Left cardiac atrium (tissue), 4 donors: Measurements from ENCODE around the gene SHB. TPM values are rescaled to one million over a fixed set of nuclear protein-coding genes. Genes with fewer than 3 reads are reported as not detected.

Source experiments
- ATAC-seq, 2 donors: fragments of 200-7000 bp; cut with Tn5 transposase; one replicate each; pipeline ENCODE4 v1.9.1; 2020; ENCODE audit warnings: mild to moderate bottlenecking in 2 of 2, moderate library complexity in 2 of 2
- DNase-seq: peaks from one replicate; pipeline ENCODE4 v3.0.0-alpha.2; 2020
- intact Hi-C, 2 donors: fragments of 100-400 bp; cut with DNase I; formaldehyde crosslinking; loops; one replicate each; pipeline versions ENCODE4 v1.14.1 to v1.15.1; 2022 to 2023
- total RNA-seq, 2 donors: library from RNA; stranded (reverse); fragmentation: NEBNext Ultra II Directional; extraction: Animal tissue kit (Norgen Biotek cat#: 25700); gene quantifications; one replicate each; pipeline ENCODE4 v1.2.1, GENCODE V29; 2021
- donor health status: DM: no; HTN: yes; CAD: no.
- donor health status: DM: no; HTN: yes; CAD: no; lungs with severe emphysema.
- donor health status: DM: yes; HTN: yes; CAD: no.
- donor health status: Dilated cardiomyopathy.

SHB gene
- total RNA-seq, 2 donors from 2014 or later, result 20.3 to 34.6 TPM

GRCh38 chr9:38090170-38090569 lies 21.1 kb upstream of the SHB start:
- DNase-seq (no peak), ATAC-seq (no peak)
- intact Hi-C loops, result no loop called here

- intact Hi-C loops, result loop anchor here in 1 of 2 donors (5.0 kb wide), 2 partner anchors 177 to 273 kb away; no protein-coding TSS in a partner anchor
- no peak for DNase-seq
- ATAC-seq, result no peak
Observed at GRCh38 chr9:38089387-38090165, 20.5 kb upstream of the SHB start.

- intact Hi-C loops, result loop anchor here in 1 of 2 donors (5.0 kb wide), 2 partner anchors 176 to 274 kb away; no protein-coding TSS in a partner anchor
- peak; percentile 77 to 88 for ATAC-seq
- peak; percentile 72 for DNase-seq
Observed at GRCh38 chr9:38088006-38088925, 19.2 kb upstream of the SHB start.

GRCh38 chr9:38086496-38086895 lies 17.5 kb upstream of the SHB start:
- ATAC-seq, result no peak
- intact Hi-C loops, result loop anchor here in 1 of 2 donors (5.0 kb wide), 2 partner anchors 174 to 276 kb away; no protein-coding TSS in a partner anchor
- no peak for DNase-seq

- DNase-seq (no peak), ATAC-seq (no peak)
- intact Hi-C loops, result loop anchor here in 1 of 2 donors (5.0 kb wide), 2 partner anchors 173 to 277 kb away; no protein-coding TSS in a partner anchor
Observed at GRCh38 chr9:38085308-38085707, 16.3 kb upstream of the SHB start.

- DNase-seq (no peak), ATAC-seq (peak in 1 of 2 donors; percentile 55)
- intact Hi-C loops, result no loop called here
Observed at GRCh38 chr9:38084556-38084880, 15.5 kb upstream of the SHB start.

- intact Hi-C loops, result no loop called here
- no peak for ATAC-seq
- no peak for DNase-seq
Observed at GRCh38 chr9:38083858-38084555, 15.0 kb upstream of the SHB start.

- peak; percentile 79 to 86 for ATAC-seq
- intact Hi-C loops, result no loop called here
- no peak for DNase-seq
Observed at GRCh38 chr9:38082446-38083287, 13.6 kb upstream of the SHB start.

- no peak for DNase-seq
- intact Hi-C loops, result no loop called here
- no peak for ATAC-seq
Observed at GRCh38 chr9:38081356-38082108, 12.5 kb upstream of the SHB start.

- ATAC-seq, result peak; percentile 18 to 50
- no peak for DNase-seq
- intact Hi-C loops, result no loop called here
Observed at GRCh38 chr9:38079461-38080031, 10.5 kb upstream of the SHB start.

GRCh38 chr9:38075272-38075671 lies 6.2 kb upstream of the SHB start:
- no peak for DNase-seq
- no peak for ATAC-seq
- intact Hi-C loops, result no loop called here

- intact Hi-C loops, result no loop called here
- DNase-seq (no peak), ATAC-seq (peak in 1 of 2 donors; percentile 11)
Observed at GRCh38 chr9:38074441-38074961, 5.5 kb upstream of the SHB start.

GRCh38 chr9:38073882-38074281 lies 4.9 kb upstream of the SHB start:
- no peak for ATAC-seq
- DNase-seq, result no peak
- intact Hi-C loops, result no loop called here

GRCh38 chr9:38071470-38072134 lies 2.6 kb upstream of the SHB start:
- intact Hi-C loops, result no loop called here
- DNase-seq (no peak), ATAC-seq (no peak)

- intact Hi-C loops, result loop anchor here (5.0 to 10.0 kb wide), 5 partner anchors 46 to 151 kb away; no protein-coding TSS in a partner anchor
- ATAC-seq (peak in 1 of 2 donors; percentile 1), DNase-seq (peak; percentile 51)
Observed at GRCh38 chr9:38067859-38068681, 957 bp downstream of the SHB start.
